AG08396 (cell line): ENCODE data around the gene RTN4R.
"Not testable (repeated sequence)": the region's sequence is repeated elsewhere in the genome, so short reads cannot be mapped to it uniquely, and the experiment has no call there.

Source experiments
- DNase-seq: peaks from one replicate; pipeline ENCODE4 v3.0.0; 2012; ENCODE audit warnings: low spot score, mixed read lengths

Gene RTN4R

DNA sequence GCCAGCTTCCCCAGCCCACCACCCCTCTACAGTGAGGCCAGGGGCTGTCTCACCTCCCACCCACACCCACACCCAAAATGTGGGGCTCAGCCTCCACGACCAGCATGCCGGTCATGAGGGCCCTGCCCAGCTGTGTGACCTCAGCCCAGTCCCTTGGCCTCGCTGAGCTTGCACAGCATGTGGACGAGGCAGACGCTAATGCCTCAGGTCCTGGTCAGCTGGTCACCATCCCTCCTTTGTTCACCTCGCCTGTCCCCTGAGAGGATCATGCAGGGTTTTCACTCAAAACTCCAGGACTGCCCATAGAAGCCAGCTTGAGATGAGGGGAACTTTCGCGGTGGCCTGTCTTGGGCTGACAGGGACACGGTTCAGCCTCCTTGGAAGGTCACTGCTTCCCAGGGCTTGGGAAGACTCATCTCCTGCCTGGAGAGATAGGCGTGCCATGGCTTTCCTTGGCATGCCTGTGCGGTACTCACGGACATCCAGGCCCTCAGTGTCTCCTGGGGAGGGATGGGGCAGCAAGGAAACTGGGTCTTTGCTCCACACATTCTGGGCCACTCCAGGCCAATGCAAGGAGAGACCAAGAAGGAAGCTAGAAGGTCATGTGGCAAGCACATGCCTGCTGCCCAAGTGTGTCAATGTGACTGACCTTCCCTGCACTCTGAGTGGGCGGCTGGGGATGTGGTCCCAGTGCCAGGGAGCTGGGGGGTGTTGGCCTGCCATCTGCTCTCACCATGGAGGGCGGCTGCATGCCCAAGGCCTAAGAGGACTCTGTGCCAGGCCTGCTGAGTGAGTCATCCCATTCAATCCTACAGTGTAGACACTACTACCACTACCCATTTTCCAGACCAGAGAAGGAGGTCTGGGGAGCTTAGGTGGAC is 3.2 kb upstream of the RTN4R start:
- DNase-seq = no peak

DNA sequence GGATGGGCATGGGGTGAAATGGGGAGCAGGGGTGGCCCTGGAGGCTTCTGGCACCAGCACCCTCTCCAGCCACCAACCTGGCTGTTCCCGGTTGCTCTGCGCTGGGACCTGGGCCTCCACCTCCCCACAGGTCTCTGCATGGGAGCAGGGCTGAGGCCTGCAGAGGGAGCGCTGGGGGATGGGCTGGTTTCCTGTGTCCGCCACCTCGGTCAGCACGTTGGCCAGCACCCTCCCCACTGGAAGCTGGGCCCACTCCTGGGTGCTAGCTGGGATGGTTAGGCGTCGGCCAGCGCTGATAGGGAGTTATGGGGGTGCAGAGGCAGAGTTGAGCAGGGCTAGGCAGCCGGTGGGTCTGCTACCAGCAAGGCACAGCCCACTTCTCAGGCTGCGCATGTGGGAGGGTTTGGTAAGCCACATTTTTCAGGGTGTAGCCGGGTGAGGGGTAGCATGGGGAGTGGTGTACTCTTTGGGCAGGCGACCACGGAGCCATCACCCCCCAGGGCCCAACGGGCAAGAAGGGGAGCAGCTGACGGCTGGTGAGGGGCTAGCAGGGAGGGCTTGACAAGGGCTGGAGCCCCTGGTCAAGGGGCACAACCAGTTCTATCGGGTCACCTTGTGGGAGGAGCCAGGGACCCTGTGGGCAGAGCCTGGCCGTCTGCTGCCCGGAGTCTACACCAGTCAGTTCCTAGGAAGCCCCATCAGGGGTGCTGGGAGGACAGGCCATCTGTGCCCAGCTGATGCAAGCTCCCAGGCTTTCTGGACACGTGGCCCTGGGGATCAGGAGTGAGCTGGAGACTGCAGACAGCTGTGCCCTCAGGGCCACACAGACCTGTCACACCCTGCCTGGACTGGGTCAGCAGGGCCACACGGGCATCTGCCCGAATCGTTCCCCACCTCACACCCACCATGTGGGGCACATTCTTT is 2.3 kb upstream of the RTN4R start:
- DNase-seq = not testable (repeated sequence)

DNA sequence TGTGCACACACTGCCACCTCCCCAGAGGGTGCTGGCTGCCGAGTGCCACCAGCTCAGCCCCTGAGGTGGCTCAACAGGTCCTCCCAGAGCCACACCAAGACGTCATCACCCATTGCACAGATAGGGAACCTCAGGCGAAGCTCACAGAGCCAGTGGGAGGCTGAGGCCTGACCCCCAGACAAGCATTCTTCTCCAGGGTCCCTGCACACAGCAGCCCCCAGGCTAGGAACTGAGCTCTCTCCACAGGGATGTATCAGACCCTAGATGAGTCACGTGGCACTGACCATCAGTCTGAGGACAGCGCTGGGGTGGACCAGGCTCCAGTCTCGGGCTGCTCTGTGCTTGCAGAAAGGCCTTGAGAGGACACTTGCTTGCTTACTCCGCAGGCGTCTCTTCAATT is 1.6 kb upstream of the RTN4R start:
- not testable (repeated sequence) for DNase-seq

DNA sequence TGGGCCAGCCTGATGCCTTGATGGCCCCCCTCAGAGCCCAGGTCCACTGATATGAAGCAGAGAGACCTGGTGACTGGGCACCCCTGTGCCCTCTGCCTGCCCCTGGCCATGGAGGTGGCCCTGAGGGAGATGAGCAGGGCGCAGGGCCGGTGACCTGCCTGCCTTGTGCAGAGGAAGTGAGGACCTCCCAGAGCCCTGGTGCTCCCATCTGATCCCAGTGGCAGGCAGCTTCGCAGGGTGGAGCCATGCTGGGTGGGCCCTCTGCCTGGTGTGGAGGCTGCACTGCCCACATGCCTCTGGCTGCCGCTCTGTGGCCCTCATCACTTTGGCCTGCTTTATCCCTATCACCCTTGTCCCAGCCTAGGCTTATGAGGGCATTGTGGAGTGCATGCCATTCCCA is 1.1 kb upstream of the RTN4R start:
- not testable (repeated sequence) for DNase-seq

DNA sequence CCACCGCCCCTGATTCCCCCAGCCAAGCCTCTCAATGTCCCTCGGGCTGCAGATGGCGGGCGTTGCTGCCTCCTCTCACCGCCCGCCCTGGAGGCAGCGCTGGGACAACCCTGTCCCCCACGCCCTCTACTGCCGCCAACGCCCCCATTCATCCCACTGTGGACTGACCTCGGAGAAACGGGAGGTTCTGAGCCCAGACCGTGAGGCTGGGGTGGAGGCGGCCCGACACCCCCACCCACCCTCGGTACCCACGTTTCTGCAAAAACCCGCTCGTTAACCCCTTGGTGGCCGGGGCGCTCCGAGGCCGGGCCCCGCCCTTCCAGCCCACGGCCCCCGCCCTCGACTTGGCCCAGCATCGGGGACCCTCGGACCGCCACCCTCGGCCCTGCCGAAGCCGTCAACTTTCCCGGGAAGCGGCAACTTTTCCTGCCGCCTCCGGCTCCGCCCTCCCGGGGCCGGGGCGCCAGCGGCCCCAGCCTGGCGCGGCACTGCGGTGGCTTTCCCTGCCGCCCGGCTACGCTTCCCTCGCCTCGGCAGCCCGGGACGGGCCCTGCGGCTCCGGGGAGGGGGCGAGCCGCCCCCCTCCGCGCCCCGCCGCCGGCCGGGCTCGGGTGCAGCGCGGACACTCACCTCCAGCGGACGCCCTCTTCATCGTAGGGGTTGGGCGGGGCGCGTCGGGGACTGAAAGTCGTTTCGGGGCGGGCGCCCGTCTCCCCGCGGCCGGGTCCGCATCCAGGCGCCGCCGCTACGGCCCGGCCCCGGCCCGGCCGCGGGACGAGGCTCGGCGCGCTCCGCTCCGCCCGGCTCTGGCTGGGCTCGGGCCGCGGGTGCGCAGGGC is 458 bp downstream of the RTN4R start:
- DNase-seq = no peak

DNA sequence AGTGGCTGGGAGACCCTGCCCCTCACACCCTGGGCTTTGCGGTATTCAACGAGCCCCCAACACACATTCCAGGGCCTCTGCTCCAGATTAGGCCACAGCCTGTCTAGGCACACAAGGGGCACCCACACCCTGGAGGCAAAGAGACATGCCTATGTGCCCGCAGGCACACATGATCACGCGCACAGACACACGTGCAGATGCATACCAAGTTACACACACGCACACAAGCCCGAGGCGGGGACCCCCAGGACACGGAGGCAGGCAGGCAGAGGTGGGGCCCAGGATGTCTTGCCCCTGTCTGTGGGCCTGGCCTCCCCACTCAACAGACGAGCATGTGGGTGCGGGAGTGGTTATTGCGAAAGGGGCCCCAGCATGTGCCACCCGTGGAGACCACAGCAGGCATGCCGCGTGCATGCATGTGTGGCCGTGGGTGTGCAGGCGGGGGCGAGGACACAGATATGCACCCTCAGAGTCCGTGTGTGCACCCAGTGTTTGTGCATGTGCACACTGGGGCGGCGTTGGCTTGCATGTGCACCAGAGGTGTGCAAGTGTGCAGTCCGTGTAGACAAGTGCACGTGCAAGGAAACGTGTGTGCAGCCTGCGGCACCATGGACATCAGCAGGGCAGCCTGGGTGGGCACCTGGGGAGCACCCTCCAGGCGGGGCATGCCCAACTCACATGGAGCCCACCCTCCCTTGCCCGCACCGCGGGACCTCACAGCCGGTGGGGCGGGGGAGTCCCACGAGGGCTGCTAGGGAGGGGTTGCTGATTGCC is 1.3 kb downstream of the RTN4R start:
- not testable (repeated sequence) for DNase-seq

DNA sequence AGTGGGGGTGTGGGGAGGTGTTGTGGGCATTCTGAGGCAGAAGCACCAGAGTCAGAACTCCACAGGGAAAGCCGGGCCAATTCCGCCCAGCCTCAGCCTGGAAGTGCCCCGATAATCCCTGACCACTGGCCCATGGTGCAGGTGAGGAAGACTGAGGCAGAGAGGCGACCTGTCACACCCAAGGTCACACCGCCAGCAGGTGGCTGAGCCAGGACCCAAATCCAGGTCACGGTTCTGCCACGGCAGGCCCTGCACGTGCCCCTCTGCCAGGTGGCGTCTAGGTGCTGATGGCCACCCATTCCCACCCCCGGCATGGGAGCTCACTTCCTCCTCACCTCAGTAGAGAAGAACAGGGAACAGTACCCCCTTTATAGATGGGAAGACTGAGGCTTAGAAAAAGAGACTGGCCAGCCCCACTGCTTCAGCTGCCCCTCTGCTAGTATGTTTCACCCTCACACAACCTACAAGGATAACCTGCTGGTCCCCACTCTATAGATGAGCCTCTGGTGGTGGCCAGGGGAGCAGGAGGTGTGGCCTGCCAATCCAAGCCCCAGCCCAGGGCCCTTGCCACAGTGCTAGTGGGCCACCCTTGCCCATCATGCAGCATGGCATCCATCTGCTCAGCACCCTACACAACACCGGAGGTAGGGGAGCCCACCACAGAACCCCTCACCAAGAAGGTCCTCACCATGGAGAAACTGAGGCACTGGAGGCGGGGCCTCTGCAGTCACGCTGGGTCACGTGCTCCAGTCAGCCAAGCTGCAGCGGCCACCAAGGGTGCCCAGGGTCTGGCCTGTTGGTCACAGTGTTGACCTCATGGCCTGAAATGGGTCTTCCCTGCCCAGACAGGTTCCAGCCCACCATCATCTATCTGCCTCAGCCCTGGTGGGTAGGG is 2.1 kb downstream of the RTN4R start:
- not testable (repeated sequence) for DNase-seq

DNA sequence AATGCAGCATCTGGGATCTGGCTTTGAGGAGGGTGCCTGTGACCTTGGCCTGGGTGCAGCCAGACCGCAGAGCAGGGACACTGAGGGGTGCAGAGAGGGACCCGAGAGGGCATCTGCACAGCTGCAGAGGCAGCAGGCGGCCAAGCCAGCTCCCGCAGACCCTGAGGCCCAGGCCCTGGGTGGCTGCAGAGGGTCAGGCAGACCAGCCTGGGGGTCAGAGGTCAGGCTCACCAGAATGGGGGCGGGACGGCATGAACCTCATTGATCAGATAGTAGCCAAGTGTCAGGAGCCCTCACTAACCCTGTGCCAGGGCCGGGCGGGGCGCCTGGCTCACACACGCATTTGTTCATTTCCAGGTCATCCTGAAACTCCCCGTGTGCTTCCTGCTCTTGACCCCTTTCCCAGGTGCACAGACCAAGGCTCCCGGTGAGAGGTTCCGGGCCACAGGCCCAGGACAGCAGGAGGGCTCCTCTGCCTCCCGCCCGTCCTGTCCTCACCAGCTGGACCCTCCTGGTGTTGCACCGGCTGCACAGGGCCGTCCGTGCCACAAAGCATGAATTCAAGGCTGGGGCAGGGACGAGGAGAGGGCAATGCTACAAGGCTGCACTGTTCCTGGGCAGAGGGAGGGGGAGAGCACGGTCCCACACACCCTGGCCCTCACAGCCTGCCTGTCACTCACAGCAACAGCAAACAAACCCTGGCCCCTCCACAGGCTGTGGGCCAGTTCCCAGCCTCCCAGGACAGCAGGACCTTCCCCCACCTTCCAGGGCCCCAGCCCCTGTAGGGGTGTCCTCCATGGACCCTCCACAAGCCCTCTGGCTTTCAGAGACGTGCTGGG is 3.3 kb downstream of the RTN4R start:
- no peak for DNase-seq

DNA sequence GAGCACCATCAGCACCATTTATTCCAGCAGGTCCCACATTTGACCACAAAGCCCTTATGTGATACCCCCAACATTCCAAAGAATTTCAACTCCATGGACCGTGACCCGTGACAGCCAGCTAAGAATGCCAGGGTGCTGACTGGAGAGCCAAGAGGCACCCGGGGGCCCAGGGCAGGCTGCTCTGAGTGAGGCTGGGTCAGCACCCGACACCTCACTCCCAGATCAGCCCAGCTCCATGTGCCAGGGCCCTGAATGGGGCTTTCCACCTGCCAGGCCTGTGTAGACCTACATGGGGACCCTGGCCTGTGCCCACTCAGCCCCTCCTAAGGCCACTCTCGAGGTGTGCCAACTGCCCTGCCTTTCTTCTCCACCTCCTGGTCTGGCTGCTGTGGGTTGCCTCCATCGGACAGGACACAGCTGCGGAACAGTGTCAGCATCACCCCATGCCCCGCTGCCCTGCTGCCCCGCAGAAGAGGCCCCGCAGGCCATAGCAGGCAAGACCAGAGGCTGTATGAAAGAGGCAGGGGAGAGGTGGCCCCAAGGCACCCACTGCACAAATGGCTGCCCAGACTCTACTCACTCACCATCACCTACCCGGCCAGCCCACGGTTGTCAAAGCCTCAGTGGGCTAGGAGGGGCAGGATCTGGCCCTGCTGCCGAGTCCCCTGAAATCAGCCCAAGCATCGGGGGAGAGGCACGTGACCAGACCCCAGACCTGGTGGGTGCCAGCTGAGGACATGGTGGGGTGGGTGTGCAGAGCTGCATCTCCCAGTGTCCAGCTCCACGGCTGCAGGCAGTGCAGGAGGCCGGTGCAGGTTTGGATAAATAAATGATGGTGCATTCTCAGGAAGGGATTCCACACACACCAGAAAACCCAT is 4.5 kb downstream of the RTN4R start:
- DNase-seq = not testable (repeated sequence)

DNA sequence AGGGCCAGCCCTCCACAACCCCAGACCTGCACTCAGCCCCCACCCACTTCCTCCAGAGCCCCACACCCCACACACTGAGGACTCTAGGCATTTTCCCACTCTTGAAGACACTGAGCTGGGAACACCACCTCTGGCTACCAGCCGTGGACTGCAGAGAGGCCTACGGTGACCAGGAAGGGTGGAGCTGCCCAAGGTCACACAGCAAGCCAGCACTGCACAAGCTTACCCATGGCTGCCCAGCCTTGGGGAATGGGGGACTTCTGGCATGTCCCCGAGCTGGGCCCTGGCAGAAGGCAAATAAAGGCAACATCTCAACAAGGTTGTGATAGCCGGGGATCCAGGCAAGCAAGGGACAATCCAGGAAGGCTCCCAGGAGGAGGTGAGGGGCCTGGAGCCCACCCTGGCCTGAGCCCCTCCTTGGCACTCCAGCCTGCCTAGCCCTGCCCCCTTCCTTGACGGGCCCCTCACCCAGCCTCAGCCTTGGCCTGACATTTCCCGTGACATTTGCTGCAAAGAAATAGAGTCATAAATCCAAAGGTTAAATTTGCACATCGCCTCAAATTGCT is 5.5 kb downstream of the RTN4R start:
- no peak for DNase-seq

DNA sequence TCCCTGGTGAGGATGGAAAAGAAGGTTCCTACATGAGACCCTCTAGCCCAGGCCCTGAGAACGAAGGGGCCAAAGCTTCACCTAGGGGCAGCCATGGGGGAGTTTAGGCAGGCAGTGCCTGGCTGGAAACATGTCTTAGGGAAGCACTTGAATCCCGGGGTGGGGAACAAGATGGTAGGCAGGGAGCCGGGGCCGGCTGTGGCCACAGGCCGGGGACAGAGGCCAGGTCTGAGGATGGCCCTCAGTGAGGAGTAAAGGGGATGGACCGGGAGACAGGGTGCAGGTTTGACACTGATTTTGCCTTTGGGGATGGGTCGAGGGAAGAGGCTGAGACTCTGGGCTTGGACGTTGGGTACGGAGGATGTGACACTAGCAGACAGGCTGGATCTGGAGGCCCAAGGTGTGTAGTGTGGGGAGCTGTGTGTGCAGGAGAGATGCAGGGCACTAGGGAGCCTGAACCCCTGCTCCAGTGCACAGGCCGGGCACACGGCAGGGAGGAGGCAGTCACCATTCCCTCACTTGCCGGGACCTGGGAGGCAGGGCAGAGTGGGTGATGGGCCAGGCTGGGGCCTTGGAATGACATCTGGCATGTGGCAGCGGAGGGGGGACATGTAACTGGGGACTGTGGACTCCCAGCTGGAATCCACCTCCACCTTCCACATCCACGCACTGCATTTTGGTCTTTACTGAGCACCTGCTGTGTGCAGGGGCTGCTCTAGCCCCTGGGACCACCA is 6.1 kb downstream of the RTN4R start:
- no peak for DNase-seq

DNA sequence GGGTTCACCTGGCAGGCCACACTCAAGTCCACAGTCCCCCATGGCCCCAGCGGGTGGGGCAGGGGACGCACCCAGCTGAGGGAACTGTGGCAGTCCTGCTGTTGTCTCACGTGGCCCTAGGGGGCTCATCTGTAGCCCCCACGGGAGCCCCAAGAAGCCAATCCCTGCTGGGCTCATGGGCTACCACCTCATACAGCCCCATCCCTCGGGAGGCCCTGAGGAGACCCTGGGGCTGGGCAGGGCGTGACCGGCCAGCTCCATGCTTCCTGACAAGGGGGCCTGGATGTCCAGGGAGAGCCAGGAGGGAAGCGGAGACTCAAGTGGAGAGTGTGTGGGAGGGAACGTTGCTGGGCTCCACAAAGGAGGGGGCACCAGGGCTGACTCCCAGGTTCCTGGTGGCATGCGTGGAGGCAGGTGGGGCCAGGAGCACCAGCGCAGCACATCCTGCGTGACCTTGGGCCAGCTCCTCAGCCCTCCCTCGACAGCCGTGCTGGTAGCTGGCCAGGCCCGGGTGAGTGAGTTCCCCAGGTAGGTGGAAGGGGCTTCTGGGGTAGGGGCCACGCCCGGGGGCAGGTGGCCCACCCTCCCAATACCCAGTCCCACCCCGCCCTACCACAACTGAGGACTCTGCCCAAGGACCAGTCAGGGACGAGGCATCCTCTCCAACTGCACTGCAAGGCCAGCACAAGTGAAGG is 7.9 kb downstream of the RTN4R start:
- DNase-seq = no peak

DNA sequence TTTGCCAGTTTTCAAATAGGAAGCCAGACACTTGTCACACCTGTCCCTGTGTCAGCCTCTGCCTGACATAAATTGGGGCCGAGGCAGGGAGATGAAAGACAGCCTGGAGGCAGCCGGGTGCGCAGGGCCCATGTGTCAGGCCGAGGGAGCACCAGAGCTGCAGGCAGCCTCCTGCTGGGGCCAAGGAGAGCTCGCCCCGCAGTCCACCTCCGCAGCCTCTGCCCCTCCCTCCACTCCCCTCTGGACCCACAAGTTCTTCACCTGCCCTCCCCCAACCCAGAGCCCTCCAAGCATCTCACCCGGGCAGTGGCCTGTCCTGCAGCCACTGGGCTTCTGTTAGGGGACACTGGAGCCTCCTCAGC is 8.8 kb downstream of the RTN4R start:
- no peak for DNase-seq

DNA sequence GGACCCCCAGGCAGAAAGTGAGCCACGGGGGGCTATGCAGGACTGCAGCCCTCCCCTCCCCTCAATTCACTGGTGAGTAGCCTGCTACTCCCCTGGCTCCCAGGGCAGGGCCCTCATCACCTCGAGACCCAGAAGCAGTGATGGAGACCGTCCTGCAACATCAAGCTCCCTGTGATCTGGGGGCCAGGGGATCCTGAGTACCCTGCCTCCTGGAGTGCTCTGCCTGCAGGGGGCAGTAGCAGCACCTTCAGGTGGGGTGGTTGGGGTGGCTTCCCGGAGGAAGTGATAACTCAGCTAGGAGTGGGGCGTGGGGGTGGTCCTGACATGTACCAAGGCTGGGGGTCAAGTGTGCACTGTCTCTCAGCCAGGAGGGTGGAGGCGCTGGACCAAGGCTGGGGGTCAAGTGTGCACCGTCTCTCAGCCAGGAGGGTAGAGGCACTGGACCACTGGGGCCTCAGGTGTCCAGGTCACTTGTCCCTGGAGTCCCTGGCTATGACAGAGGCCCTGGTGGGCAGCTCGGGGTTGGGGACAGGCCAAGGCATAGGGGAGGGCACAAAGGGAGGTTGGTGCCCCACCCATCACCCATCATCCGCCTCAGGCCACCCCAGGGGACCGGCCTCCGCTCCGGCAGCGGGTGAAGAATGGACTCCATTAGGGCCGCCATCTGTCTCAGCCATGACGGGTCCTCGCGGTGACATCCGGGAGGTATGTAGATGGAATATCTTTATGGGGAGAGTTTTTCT is 9.4 kb downstream of the RTN4R start:
- no peak for DNase-seq

DNA sequence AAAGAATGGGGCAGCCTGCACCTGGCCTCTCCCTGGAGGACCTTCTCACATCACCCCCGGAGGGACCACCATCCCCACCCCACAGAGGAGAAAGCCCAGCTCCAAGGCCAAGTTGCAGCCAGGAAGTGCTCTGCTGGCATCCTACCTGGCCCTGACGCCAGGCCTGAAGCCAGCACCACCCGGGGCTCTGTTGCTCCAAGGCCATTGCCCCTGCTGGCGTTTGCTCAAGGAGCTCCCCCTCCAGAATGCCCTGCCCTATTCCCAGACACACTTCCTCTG is 10.2 kb downstream of the RTN4R start:
- DNase-seq = no peak
